Measurements from ENCODE around the gene SKP1.
"Not testable (repeated sequence)": the region's sequence is repeated elsewhere in the genome, so short reads cannot be mapped to it uniquely, and the experiment has no call there.

SKP1 gene

DNA sequence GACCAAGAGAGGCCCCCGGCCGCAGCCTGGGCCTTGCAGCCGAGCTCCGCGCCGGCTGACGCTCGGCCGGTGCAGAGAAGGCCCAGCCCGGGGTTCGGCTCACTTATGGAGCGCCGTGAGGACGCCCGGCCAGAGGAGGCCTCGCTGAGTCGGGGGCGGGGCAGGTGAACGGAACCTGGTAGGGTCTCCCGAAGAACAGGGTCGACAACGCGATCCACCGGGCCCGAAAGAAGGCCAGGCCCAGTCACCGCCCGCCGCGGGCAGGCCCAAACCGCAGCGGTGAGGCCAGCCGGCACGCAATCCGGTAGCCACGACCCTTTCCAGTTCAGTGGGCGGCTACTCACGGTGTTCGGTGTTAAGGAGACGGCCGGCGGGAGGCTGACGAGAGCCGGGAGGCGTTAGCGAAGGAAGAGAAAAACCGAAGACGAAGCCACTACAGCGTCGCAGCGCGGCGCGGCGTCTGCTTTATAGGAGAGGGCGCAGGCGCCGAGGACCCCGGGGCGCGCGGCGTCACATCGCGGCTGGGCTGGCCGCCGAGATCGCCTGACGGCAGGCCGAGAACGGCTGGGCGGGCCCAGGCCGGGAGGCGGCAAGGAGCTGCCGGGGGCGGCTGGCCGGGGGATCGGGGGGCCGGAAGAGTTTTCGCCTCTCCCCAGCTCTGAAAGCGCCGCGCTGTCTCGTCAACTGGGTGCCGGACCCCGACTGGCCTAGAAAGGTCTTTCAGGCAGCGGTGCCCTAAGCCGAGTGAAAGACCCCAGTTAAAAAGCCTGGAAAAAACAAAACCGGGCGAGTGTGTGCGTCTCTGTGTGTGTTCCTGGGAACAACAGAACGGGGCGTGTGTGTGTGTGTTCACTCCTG, at the start of gene SKP1:
Gene SKP1, minus strand, starts transcription at position 440 of the 858 bp plus-strand sequence. CDS start 2,928 bp downstream, outside the sequence.
- DNase-seq (ENCODE audit: low read depth) = peak; percentile 87

DNA sequence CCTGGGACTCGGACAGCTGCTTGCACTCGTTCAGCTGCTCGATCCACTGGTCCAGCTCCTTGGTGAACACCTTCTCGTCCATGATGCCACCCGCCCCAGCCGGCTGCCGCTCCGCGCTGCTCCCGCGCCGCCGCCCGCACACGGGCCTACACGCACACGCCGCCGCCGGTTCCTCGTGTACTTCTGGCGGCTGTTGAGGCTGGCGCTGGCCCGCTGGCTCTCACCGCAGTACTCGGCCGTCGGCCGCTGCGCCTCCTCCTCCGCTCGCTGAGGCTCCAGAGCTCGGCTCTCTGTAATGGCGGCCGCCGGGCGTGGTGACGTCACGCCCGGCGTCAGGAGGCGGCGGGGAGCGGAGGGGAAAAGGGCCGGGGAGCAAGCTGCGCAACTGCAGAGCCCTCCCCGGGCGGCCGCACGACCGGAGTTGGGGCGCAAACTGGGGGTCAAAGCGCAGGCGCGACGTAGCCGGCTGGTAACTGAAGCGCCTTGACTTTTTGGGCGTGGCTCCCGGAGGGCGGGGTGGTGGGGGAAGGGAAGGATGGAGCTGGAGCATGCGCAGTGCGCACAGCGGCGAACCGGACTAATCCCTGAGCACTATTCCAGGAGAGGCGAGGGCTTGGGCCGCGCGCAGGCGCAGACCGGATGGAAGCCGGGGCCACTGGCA, 49.2 kb upstream of the SKP1 start, which contains the start of gene PPP2CA:
Gene PPP2CA, minus strand, starts transcription at position 294 of the 661 bp plus-strand sequence. Its CDS starts 212 bp downstream, at position 82.
- peak; percentile 98 for DNase-seq (ENCODE audit: low read depth)

DNA sequence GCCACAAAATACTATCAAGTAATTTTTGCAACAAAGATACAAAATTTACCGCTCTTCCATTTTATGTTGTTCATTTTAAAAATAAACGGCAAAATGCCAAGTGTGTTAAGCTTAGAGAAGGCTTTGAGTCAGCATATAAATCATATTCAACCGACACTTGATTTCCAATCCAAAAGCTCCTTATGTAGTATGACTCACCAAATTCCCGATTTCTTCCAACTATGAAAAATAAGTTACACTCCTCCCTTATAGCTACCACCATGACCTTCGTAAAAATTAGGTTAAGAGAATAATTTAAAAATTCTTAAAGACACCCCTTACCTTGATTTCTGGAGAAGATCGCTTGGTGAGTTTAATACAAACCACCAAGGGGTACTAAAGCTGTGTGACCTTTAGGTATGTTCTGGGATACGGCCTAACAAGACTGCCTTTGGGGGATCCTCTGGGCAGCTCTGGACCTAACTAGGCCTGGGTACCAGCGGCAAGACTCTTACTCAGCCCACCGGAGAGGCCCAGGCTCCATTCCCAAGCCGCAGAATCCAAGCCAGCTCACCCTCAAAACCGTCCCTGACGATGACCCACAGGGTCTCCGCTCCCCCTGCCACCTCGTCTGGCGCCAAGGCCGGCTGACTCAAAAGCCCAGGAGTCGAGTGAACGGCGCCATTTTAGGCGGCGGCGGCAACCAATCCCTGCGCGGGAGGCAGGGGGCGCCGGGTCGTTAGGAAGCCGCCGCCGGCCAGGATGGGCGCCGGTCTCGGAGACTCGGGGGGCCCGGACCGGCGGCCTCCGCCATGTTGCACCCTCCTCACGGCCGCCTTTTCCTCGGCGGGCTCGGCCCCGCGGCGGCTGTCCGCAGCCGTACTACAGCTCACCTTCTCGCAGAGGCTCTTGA, 48.4 kb upstream of the SKP1 start:
- DNase-seq (ENCODE audit: low read depth) = peak; percentile 93

DNA sequence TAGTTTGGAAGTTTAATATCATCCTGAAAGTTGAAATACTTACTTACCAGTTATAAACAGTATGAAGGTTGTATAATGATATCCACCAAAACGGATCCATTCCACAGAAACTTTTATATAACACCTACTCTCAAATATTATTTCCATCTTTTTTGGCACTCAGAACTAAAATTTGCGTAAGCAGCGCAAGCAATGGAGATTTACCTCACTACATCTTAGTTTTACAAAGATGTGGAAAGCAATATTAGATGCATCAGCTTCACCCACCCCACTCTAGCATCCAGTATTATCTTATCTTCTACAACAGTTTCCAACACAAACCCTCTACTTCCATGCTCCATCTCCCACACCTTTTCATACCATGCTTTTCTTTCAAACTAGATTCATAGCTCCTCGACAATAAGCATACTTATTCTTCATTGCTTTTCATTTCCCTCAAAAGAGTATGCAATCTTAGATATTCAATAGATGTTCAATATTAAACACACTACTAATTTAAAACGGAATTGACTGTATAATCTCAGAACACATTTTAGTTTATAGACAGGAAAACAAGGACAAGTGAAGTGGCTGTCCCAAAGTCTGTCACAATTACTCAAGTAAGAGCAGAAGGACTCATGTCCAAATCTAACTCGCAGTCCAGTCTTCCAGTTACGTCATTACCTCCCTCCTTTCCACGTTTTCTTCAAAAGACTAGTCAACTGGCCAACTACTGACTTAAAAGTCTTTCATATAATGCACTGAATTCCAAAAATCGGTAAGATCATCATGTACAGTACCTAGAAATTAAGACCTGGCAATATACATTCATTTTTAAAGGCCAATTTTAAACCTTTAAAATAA, 46.9 kb upstream of the SKP1 start:
- peak; percentile 61 for DNase-seq (ENCODE audit: low read depth)

DNA sequence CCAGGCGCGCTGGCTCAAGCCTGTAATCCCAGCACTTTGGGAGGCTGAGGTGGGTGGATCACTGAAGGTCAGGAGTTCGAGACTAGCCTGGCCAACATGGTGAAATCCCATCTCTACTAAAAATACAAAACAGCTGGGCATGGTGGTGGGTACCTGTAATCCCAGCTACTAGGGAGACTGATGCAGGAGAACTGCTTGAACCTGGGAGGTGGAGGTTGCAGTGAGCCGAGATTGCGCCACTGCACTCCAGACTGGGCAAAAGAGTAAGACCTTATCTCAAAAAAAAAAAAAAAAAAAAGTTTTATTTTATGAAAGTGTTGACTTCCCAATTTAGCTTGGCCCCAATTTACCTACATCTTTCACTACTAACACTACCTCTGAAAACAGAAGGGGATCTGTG, 44.9 kb upstream of the SKP1 start:
- not testable (repeated sequence) for DNase-seq (ENCODE audit: low read depth)

DNA sequence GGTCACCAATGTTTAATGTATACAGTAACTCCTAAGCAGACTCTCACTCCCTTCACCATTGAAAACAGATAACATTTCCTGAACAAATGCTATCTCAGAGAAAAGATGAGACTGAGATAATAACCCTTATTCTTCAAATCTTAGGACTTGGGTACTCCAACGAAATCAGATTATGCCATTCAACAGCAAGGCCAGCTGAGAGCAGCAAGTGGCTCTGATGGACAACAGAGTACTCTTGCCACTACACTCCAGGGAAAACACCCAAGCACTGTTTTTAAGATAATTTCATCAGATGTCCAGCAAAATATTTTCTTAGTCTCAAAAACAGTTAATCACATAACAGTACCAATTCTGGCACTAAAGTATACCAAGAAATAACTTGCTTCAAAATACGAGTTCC, 39.0 kb upstream of the SKP1 start:
- no peak for DNase-seq (ENCODE audit: low read depth)

DNA sequence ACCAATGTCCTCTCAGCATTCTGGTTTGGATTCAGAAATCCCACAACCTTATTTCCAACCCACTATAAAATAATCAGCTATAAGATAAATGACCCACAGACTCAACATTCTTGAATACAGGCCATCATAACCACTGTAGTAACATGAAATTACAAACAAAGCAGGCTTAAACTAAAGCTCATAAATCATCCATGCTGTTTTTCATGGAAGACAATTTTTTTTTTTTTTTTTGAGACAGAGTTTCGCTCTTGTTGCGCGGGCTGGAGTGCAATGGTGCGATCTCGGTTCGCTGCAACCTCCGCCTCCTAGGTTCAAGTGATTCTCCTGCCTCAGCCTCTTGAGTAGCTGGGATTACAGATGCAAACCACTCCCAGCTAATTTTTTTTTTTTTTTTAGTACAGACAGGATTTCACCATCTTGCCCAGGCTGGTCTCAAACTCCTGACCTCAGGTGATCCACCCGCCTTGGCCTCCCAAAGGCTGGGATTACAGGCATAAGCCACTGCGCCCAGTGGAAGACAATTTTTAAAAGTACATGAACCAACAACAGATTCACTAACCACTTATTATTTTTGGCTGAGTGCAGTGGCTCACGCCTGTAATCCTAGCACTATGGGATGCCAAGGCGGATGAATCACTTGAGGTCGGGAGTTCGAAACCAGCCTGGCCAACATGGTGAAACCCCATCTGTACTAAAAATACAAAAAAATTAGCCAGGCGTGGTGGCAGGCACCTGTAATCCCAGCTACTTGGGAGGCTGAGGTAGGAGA, 34.7 kb upstream of the SKP1 start:
- peak; percentile 44 for DNase-seq (ENCODE audit: low read depth)

DNA sequence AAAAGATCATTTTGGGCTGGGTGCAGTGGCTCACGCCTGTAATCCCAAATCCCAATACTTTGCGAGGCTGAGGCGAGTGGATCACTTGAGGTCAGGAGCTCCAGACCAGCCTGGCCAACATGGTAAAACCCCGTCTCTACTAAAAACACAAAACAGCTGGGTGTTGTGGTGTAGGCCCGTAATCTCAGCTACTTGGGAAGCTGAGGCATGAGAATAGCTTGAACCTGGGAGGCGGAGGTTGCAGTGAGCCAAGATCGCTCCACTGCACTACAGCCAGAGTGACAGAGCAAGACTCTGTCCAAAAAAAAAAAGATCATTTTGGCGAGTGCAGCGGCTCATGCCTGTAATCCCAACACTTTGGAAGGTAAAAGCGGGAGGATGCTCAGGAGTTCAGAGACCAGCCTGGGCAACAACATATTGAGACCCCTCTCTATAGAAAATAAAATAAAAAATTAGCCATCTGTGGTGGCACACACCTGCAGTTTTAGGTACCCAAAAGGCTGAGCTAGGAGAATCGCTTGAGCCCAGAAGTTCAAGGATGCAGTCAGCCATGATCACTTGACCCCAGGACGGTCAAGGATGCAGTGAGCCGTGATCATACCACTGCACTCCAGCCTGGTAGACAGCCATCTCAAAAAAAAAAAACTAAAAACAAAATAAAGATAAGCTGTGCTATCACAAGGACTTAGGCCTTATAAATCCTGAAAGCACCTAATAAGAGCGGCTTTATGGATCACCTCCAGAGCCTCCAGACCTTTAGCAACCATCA, 32.9 kb upstream of the SKP1 start:
- no peak for DNase-seq (ENCODE audit: low read depth)

DNA sequence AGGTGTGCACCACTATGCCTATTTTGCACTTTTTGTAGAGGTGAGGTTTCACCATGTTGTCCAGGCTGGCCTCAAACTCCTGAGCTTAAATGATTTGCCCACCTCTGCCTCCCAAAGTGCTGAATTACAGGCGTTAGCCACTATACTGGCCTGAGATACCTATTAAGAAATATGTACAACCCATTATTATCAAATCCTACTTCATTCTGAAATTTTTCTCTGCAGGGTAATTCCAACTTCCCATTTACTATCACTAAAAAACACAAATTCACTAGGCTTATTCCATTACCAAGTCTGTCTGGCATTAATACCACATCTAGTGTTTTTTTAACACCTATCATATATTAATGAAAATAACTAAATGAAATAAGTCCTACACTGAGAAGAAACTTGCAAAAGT, 30.9 kb upstream of the SKP1 start:
- no peak for DNase-seq (ENCODE audit: low read depth)

DNA sequence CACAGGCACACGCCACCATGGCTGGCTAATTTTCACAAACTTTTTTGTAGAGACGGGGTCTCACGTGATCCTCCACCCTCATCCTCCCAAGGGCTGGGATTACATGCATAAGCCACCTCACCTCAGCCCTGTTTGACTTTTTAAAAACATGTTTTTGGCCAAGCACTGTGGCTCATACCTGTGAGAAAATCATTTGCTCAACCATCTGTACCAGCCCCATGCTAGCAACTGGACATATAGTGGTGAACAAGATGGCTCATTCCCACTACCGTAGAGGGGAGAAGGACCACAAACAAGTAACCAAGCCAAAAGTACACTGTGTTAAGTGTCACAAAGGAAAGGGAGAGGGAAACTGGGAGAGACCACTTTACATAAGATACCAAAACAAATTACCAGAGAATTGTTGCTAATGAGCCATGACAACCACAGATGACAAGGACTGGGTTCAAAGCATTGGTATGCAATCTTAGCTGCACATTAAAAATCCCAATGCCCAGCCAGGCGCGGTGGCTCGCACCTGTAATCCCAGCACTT, 29.9 kb upstream of the SKP1 start:
- no peak for DNase-seq (ENCODE audit: low read depth)

DNA sequence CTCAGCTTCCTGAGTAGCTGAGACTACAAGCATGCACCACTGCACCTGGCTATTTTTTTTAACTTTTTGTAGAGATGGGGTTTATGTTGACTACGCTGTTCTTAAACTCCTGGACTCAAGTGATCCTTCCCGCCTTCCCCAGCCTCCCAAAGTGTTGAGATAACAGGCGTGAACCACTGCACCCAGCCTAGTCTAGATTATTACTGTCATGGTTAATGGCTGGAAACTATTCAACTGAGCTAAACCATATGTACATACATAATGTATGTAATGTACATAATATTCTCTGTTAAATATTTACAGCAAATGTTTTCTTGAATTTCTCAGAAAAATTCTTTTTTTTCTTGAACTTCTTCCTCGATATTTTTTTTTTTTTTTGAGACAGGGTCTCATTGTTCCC, 27.8 kb upstream of the SKP1 start:
- DNase-seq (ENCODE audit: low read depth) = no peak

DNA sequence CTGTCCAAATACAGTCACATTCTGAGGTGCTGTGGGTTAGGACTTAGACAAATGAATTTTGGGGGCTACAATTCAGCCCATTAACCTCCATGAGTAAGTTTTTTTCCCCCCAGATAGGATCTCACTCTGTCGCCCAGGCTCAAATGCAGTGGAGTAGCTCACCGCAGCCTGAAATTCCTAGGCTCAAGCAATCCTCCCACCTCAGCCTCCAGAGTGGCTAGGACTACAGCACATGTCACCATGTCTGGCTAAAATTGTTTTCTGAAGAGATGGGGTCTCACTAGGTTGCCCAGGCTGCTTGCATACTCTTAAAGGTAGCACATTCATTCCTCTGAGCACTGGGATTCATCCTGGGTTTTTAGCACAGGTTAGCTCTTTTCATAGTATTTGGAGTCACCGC, 26.9 kb upstream of the SKP1 start:
- DNase-seq (ENCODE audit: low read depth) = no peak

DNA sequence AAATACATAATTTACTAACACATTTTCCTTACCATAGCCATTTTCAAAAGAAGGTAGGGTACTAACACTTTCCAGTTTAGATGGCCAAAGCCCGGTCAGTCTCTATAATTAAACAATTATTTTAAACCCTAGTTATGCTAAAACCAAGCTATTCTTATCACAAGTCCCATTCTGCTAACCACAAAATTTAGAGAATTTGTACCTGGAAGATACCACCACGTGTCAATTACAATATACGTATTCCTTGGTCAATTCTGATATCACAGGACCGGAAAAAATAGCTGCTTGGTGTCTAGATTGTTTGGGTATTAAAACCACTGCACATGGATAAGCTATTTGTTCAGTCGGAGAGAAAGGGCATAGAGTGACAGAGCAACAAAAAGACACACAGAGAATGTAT, 18.9 kb upstream of the SKP1 start:
- no peak for DNase-seq (ENCODE audit: low read depth)

DNA sequence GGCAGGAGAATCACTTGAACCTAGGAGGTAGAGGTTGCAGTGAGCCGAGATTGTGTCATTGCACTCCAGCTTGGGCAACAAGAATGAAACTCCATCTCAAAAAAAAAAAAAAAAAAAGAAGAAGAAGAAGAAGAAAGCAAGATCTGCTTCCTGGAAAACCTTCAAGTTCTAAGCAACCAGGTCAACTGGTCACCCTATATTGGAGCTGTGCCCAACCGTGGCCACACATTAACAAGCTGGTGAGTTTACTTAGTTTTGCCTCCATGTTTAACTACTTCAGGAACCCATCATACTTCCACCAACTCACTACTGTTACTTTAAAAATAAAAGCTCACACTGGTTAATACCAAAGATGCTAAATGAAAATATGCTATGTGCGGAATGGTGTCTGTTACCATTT, 12.3 kb upstream of the SKP1 start:
- DNase-seq (ENCODE audit: low read depth) = no peak

DNA sequence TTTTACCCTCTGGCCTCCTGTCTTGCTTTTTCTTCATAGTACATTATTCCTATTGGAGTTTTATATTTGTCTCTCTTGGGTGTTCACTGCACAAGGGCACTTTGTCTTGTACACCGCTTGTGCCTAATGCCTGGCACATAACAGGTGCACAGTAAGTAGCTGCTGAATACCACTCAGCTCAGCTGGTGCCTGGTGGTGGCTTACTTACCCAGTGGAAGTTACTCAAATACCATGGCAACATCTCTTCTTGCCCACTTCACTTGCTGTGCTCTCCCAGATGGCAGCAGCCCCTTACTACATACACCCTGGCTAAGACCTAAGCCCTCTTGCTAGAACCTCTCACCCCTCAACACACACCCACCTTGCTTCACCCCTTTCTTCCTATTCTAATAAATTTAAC, 11.3 kb upstream of the SKP1 start:
- no peak for DNase-seq (ENCODE audit: low read depth)

DNA sequence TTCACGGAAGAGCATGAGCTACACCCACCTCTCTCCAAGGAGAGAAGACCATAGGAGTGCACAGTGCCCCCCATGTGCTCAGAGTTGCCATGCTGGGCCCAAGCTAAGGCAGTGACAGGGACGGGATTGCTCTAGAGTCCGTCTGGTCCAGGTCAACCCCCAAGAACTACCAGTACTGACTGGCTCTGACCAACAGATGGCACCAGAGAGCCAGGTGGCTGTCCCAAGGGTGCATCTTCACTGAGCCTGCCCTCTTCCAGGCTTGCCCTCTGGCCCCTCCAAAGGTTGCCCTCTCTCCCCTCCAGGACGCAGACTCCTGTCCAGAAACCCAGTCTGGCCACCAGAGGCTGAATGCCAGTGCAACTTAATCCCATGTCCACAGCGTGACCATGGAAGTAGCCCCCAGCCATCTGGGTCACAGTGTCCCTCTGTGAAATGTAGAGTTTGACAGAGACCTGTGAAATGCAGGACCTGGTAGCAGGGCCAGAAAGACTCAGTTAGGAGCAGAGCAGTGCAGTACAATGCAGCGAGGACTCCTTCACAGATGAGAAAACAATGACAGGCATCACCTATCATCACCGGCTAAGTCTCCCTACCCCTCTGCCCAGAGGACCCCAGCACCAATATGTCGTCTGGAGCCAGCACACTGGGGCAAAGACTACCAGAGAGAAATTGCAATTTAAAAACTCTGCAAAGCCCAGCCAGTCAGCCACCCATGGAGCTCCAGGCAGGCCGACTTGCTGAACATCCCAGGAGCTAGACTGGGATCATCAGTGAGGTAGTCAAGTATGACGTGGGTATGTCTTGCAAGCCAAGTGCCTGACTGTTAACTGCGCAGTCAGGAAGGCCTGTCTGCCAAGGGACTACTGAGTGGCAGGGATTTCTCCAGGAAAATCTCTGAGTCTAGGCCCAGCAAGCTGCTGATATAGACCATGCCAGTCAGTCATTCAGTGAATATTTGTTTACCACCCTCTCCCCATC, 7.7 kb upstream of the SKP1 start:
- DNase-seq (ENCODE audit: low read depth) = peak; percentile 76

DNA sequence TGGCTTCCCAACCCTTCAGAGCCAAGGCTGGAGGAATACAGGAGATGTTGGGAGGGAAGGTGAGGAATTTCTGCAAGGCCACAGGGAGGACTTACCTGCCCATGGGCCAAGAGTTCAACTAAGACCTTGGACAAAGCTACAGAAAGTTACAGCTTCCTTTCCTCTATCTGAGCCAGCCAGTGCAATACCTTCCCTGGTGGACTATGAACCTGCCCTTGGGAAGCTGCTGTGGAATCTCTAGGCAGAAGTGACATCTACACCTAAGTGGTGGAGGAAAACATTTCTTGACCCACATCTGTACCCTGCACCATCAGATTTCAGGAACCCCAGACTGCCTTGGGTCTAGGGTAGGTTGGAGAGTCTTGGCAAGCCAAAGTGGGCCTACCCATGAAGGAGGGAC, 6.7 kb upstream of the SKP1 start:
- DNase-seq (ENCODE audit: low read depth) = no peak

DNA sequence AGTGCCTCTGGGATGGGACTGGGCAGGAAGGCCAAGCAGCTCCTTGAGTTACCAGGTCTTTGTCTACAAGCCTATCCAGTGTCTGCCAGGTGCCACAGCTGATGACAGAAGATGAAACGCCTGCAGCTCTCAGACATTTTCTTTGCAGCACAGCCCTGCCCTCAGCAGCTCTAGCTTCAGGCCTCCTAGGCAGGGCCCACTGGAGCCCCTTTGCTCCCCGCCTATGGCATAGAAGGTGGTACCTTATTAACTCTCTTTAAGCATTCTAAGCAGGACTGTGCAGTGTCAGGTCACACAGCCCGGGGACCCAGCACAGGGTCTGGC, 1.3 kb upstream of the SKP1 start:
- no peak for DNase-seq (ENCODE audit: low read depth)
